NT2/D1 (cell line): ENCODE results near the gene CEMP1.
A peak's percentile ranks its signal among the peaks of the same experiment; 100 is the strongest.

Source experiments
- DNase-seq: peaks from one replicate; pipeline ENCODE4 v3.0.0-alpha.2; 2011; ENCODE audit warnings: low read depth, low spot score
- H3K27me3 ChIP-seq: 2 replicates; pipeline ENCODE4 v1.6.0; 2011; ENCODE audit warnings: mild to moderate bottlenecking; ENCODE audit not compliant: insufficient read length, insufficient read depth
- H3K36me3 ChIP-seq: 2 replicates; pipeline ENCODE4 v1.6.1; 2011; ENCODE audit warnings: mild to moderate bottlenecking, low read length, mixed read lengths; ENCODE audit not compliant: insufficient read depth, insufficient read length
- H3K4me1 ChIP-seq: 2 replicates; pipeline ENCODE4 v1.5.1; 2011; ENCODE audit not compliant: insufficient read depth, insufficient read length
- H3K4me3 ChIP-seq: 2 replicates; pipeline ENCODE4 v1.5.1; 2011; ENCODE audit warnings: low read depth; ENCODE audit not compliant: insufficient read length
- H3K9ac ChIP-seq: 2 replicates; pipeline ENCODE4 v1.6.0; 2011; ENCODE audit warnings: low read depth; ENCODE audit not compliant: insufficient read length
- H3K9me3 ChIP-seq: 2 replicates; pipeline ENCODE4 v1.5.1; 2011; ENCODE audit warnings: mild to moderate bottlenecking, low read length; ENCODE audit not compliant: insufficient read depth
- SUZ12 ChIP-seq: IDR thresholded peaks from 2 replicates; pipeline ENCODE4 v1.6.1; 2011; ENCODE audit not compliant: insufficient read length, insufficient read depth; ENCODE audit errors: extremely low read depth
- YY1 ChIP-seq: IDR thresholded peaks from 2 replicates; pipeline ENCODE4 v1.6.1; 2011; ENCODE audit not compliant: insufficient read length, insufficient read depth
- ZNF274 ChIP-seq: IDR thresholded peaks from 2 replicates; pipeline ENCODE4 v1.6.1; 2011; ENCODE audit warnings: mild to moderate bottlenecking, low read depth, low read length

The CEMP1 gene

GRCh38 chr16:2518823-2519710 is 12.1 kb downstream of the CEMP1 start:
- no peak overlapping the region for H3K4me3 ChIP-seq
- H3K36me3 ChIP-seq, result peaks cover 62% of the 10 kb centered on the region
- H3K4me1 ChIP-seq, result peaks cover 11% of the 10 kb centered on the region
- H3K9ac ChIP-seq, result peak overlapping the region; percentile 3
- no peak for DNase-seq
- H3K27me3 ChIP-seq, result no peaks in the 10 kb centered on the region
- TF ChIP-seq ZNF274 (no peak), SUZ12 (no peak)
- H3K9me3 ChIP-seq, result no peaks in the 10 kb centered on the region

GRCh38 chr16:2517954-2518605 is 13.1 kb downstream of the CEMP1 start:
- peak overlapping the region; percentile 21 for H3K9ac ChIP-seq
- no peak for DNase-seq
- no peak overlapping the region for H3K4me3 ChIP-seq
- TF ChIP-seq SUZ12 (no peak), YY1 (no peak), ZNF274 (no peak)
- no peaks in the 10 kb centered on the region for H3K9me3 ChIP-seq
- H3K27me3 ChIP-seq, result no peaks in the 10 kb centered on the region
- H3K4me1 ChIP-seq, result peaks cover 13% of the 10 kb centered on the region
- H3K36me3 ChIP-seq, result peaks cover 52% of the 10 kb centered on the region

- no peaks in the 10 kb centered on the region for H3K27me3 ChIP-seq
- no peaks in the 10 kb centered on the region for H3K9me3 ChIP-seq
- H3K4me1 ChIP-seq, result peaks cover 28% of the 10 kb centered on the region
- H3K36me3 ChIP-seq, result peaks cover 42% of the 10 kb centered on the region
- TF ChIP-seq SUZ12, result no peak
- no peak for TF ChIP-seq YY1
- no peak for TF ChIP-seq ZNF274
- no peak for DNase-seq
- H3K4me3 ChIP-seq, result no peak overlapping the region
- peak overlapping the region; percentile 34 for H3K9ac ChIP-seq
These were observed 14.6 kb downstream of the CEMP1 start for GRCh38 chr16:2516391-2517240.

GRCh38 chr16:2515180-2515851 is 15.9 kb downstream of the CEMP1 start:
- TF ChIP-seq ZNF274, result no peak
- TF ChIP-seq SUZ12, result no peak
- TF ChIP-seq YY1, result no peak
- Histone ChIP-seq H3K4me3 (peak overlapping the region; percentile 91), H3K9me3 (no peaks in the 10 kb centered on the region), H3K36me3 (peaks cover 36% of the 10 kb centered on the region), H3K9ac (peak overlapping the region; percentile 96), H3K27me3 (no peaks in the 10 kb centered on the region), H3K4me1 (peaks cover 28% of the 10 kb centered on the region)
- no peak for DNase-seq

GRCh38 chr16:2514333-2515179 is 16.7 kb downstream of the CEMP1 start:
- Histone ChIP-seq H3K27me3 (no peaks in the 10 kb centered on the region), H3K4me1 (peaks cover 31% of the 10 kb centered on the region), H3K36me3 (peaks cover 34% of the 10 kb centered on the region), H3K4me3 (peak overlapping the region; percentile 91), H3K9me3 (no peaks in the 10 kb centered on the region), H3K9ac (peak overlapping the region; percentile 96)
- no peak for DNase-seq
- TF ChIP-seq SUZ12, result no peak
- TF ChIP-seq YY1, result no peak
- no peak for TF ChIP-seq ZNF274

- Histone ChIP-seq H3K4me1 (peaks cover 31% of the 10 kb centered on the region), H3K4me3 (peak within 1 kb of the TSS; percentile 91), H3K36me3 (peaks cover 26% of the 10 kb centered on the region), H3K9ac (peak within 1 kb of the TSS; percentile 96), H3K9me3 (no peaks in the 10 kb centered on the region), H3K27me3 (no peaks in the 10 kb centered on the region)
- no peak for TF ChIP-seq SUZ12
- no peak for TF ChIP-seq ZNF274
- peak; percentile 83 for TF ChIP-seq YY1
- peak; percentile 84 for DNase-seq
These were observed 17.5 kb downstream of the CEMP1 start, which contains the start of gene ATP6V0C for GRCh38 chr16:2513405-2514332. Gene ATP6V0C, plus strand, starts transcription at chr16:2513952. Its CDS starts 152 bp downstream, at chr16:2514104.
